ENCODE data around the gene HMGN3. TPM values are rescaled to one million over a fixed set of nuclear protein-coding genes. Genes with fewer than 3 reads are reported as not detected.

The HMGN3 gene
- total and polyA plus RNA-seq, 2 donors (not counting 3 experiments of a cell fraction or from before 2014, with no cell fraction given): 40.1 to 75.1 TPM

GRCh38 chr6:79238919-79239318 is 4.4 kb upstream of the HMGN3 start:
- no peaks in the 10 kb centered on the region for H3K9me3 ChIP-seq (replicated peaks; ENCODE audit: control insufficient read depth, insufficient read depth, low read length)
- no peak for FAIRE-seq
- intact Hi-C loops (cut with micrococcal nuclease): no loop called here
- no peaks in the 10 kb centered on the region for H3K79me2 ChIP-seq (ENCODE audit: control insufficient read depth, insufficient read depth, low read length)
- dilution Hi-C loops (cut with MboI; ENCODE audit: extremely low pct_ligation_motif_present, low sequenced_read_pairs): no loop called here
- ChIA-PET CTCF (no interaction called here), POLR2A (no interaction called here)
- TF ChIP-seq FOS (IDR thresholded peaks at IDR 0.05; ENCODE audit: borderline replicate concordance, insufficient read depth, low read length): no peak
- no peak for TF ChIP-seq CTCF (IDR thresholded peaks at IDR 0.05; ENCODE audit: extremely low read depth in 1 of 2, insufficient read depth in 1 of 2, low read depth in 1 of 2, low read length in 2 of 2)
- TF ChIP-seq EZH2 (IDR thresholded peaks at IDR 0.05; ENCODE audit: borderline replicate concordance, low read depth, low read length, severe bottlenecking): no peak
- no peak overlapping the region for H3K9ac ChIP-seq (replicated peaks; ENCODE audit: extremely low read depth, insufficient read depth, low read length)
- H3K36me3 ChIP-seq (ENCODE audit: control insufficient read depth in 2 of 2, extremely low read depth in 1 of 2, insufficient read depth in 2 of 2, low read length in 2 of 2): no peaks in the 10 kb centered on the region
- H3K4me1 ChIP-seq (ENCODE audit: control insufficient read depth, extremely low read depth, insufficient read depth, low read length): peaks cover 3% of the 10 kb centered on the region
- H3K9me1 ChIP-seq (replicated peaks; ENCODE audit: control insufficient read depth, extremely low read depth, insufficient read depth, low read length): no peaks in the 10 kb centered on the region
- no peaks in the 10 kb centered on the region for H3K27me3 ChIP-seq (ENCODE audit: control insufficient read depth in 2 of 2, insufficient read depth in 2 of 2, low read length in 2 of 2)
- no TSS peak for BruUV-seq (replicated peaks)
- H4K20me1 ChIP-seq (replicated peaks; ENCODE audit: control insufficient read depth, extremely low read depth, insufficient read depth, low read length): no peaks in the 10 kb centered on the region
- H3K27ac ChIP-seq (ENCODE audit: insufficient read depth, low read depth, low read length): no peak overlapping the region
- H2AFZ ChIP-seq (ENCODE audit: low read depth, low read length): no peak overlapping the region
- no peak overlapping the region for H3K4me2 ChIP-seq (ENCODE audit: insufficient read depth, low read length)
- DNase-seq (ENCODE audit: low read depth, low spot score): no peak
- no peak overlapping the region for H3K4me3 ChIP-seq (replicated peaks in 1 of 3; ENCODE audit: insufficient read depth in 1 of 3, low read depth in 1 of 3, low read length in 3 of 3)

- Histone ChIP-seq H3K4me2 (ENCODE audit: insufficient read depth, low read length) (no peak overlapping the region), H2AFZ (ENCODE audit: low read depth, low read length) (no peak overlapping the region), H4K20me1 (replicated peaks; ENCODE audit: control insufficient read depth, extremely low read depth, insufficient read depth, low read length) (no peaks in the 10 kb centered on the region), H3K36me3 (ENCODE audit: control insufficient read depth in 2 of 2, extremely low read depth in 1 of 2, insufficient read depth in 2 of 2, low read length in 2 of 2) (no peaks in the 10 kb centered on the region), H3K27ac (ENCODE audit: insufficient read depth, low read depth, low read length) (no peak overlapping the region), H3K4me1 (ENCODE audit: control insufficient read depth, extremely low read depth, insufficient read depth, low read length) (peaks cover 10% of the 10 kb centered on the region), H3K9me1 (replicated peaks; ENCODE audit: control insufficient read depth, extremely low read depth, insufficient read depth, low read length) (no peaks in the 10 kb centered on the region), H3K4me3 (replicated peaks in 1 of 3; ENCODE audit: insufficient read depth in 1 of 3, low read depth in 1 of 3, low read length in 3 of 3) (no peak overlapping the region), H3K79me2 (ENCODE audit: control insufficient read depth, insufficient read depth, low read length) (peaks cover 8% of the 10 kb centered on the region), H3K9me3 (replicated peaks; ENCODE audit: control insufficient read depth, insufficient read depth, low read length) (no peaks in the 10 kb centered on the region), H3K27me3 (ENCODE audit: control insufficient read depth in 2 of 2, insufficient read depth in 2 of 2, low read length in 2 of 2) (no peaks in the 10 kb centered on the region), H3K9ac (replicated peaks; ENCODE audit: extremely low read depth, insufficient read depth, low read length) (no peak overlapping the region)
- no peak for TF ChIP-seq GATA2 (IDR thresholded peaks at IDR 0.05; ENCODE audit: insufficient read depth, insufficient read length, low read depth, low read length)
- TF ChIP-seq POLR2AphosphoS5 (IDR thresholded peaks at IDR 0.05; ENCODE audit: insufficient read depth, low read depth, low read length): no peak
- TF ChIP-seq CTCF (IDR thresholded peaks at IDR 0.05; ENCODE audit: extremely low read depth in 1 of 2, insufficient read depth in 1 of 2, low read depth in 1 of 2, low read length in 2 of 2): no peak
- no peak for TF ChIP-seq EZH2 (IDR thresholded peaks at IDR 0.05; ENCODE audit: borderline replicate concordance, low read depth, low read length, severe bottlenecking)
- TF ChIP-seq MAX (IDR thresholded peaks at IDR 0.05; ENCODE audit: insufficient read depth, insufficient read length): no peak
- TF ChIP-seq POLR2A (IDR thresholded peaks at IDR 0.05; ENCODE audit: low read depth, low read length): no peak
- no peak for TF ChIP-seq FOS (IDR thresholded peaks at IDR 0.05; ENCODE audit: borderline replicate concordance, insufficient read depth, low read length)
- no peak for TF ChIP-seq MYC (IDR thresholded peaks at IDR 0.05; ENCODE audit: low read depth, low read length)
- no peak for TF ChIP-seq JUN (IDR thresholded peaks at IDR 0.05; ENCODE audit: borderline replicate concordance, insufficient read depth, insufficient read length, low read depth)
- intact Hi-C loops (cut with micrococcal nuclease): no loop called here
- BruUV-seq (replicated peaks): no TSS peak
- POLR2A ChIA-PET: no interaction called here
- CTCF ChIA-PET: interaction anchor here (0.7 to 1.1 kb wide), 3 partner anchors 14 to 55 kb away, joined by 3 read pairs; no protein-coding TSS in a partner anchor
- DNase-seq (ENCODE audit: low read depth, low spot score) (no peak), FAIRE-seq (no peak)
- dilution Hi-C loops (cut with MboI; ENCODE audit: extremely low pct_ligation_motif_present, low sequenced_read_pairs): no loop called here
Measured at GRCh38 chr6:79236711-79237110, 2.2 kb upstream of the HMGN3 start.
